ENCODE results near the gene TRAF6.
"Not testable (repeated sequence)": the region's sequence is repeated elsewhere in the genome, so short reads cannot be mapped to it uniquely, and the experiment has no call there.

Gene TRAF6

GRCh38 chr11:36509694-36510593, at the start of gene TRAF6:
Gene TRAF6, minus strand, starts transcription at chr11:36510272. Its CDS starts 8,757 bp downstream, at chr11:36501515.
- peak; percentile 72 for DNase-seq (ENCODE audit: low read depth)

GRCh38 chr11:36558571-36559413, 48.7 kb upstream of the TRAF6 start:
- DNase-seq (ENCODE audit: low read depth) = no peak

- no peak for DNase-seq (ENCODE audit: low read depth)
These were observed 47.9 kb upstream of the TRAF6 start for GRCh38 chr11:36557991-36558390.

GRCh38 chr11:36557390-36557789, 47.3 kb upstream of the TRAF6 start:
- DNase-seq (ENCODE audit: low read depth) = not testable (repeated sequence)

GRCh38 chr11:36550385-36551115, 40.5 kb upstream of the TRAF6 start:
- no peak for DNase-seq (ENCODE audit: low read depth)

- DNase-seq (ENCODE audit: low read depth) = no peak
These were observed 30.9 kb upstream of the TRAF6 start for GRCh38 chr11:36540998-36541397.

- DNase-seq (ENCODE audit: low read depth) = no peak
These were observed 24.3 kb upstream of the TRAF6 start for GRCh38 chr11:36534276-36534840.

- DNase-seq (ENCODE audit: low read depth) = no peak
These were observed 23.0 kb upstream of the TRAF6 start for GRCh38 chr11:36532941-36533601.

- DNase-seq (ENCODE audit: low read depth) = no peak
These were observed 20.8 kb upstream of the TRAF6 start for GRCh38 chr11:36530840-36531239.

GRCh38 chr11:36513965-36514364, 3.9 kb upstream of the TRAF6 start:
- no peak for DNase-seq (ENCODE audit: low read depth)

GRCh38 chr11:36512016-36512415, 1.9 kb upstream of the TRAF6 start:
- DNase-seq (ENCODE audit: low read depth) = no peak

- not testable (repeated sequence) for DNase-seq (ENCODE audit: low read depth)
These were observed 990 bp upstream of the TRAF6 start for GRCh38 chr11:36511062-36511461.

GRCh38 chr11:36510594-36510942, 496 bp upstream of the TRAF6 start:
- no peak for DNase-seq (ENCODE audit: low read depth)

- DNase-seq (ENCODE audit: low read depth) = peak; percentile 5
These were observed 852 bp downstream of the TRAF6 start for GRCh38 chr11:36509201-36509639.

- DNase-seq (ENCODE audit: low read depth) = no peak
These were observed 1.3 kb downstream of the TRAF6 start for GRCh38 chr11:36508743-36509142.

- DNase-seq (ENCODE audit: low read depth) = no peak
These were observed 2.1 kb downstream of the TRAF6 start for GRCh38 chr11:36507824-36508489.

GRCh38 chr11:36501236-36501635, 8.8 kb downstream of the TRAF6 start:
- no peak for DNase-seq (ENCODE audit: low read depth)

- no peak for DNase-seq (ENCODE audit: low read depth)
These were observed 9.8 kb downstream of the TRAF6 start for GRCh38 chr11:36500315-36500721.

GRCh38 chr11:36499315-36499714, 10.8 kb downstream of the TRAF6 start:
- DNase-seq (ENCODE audit: low read depth) = no peak

- DNase-seq (ENCODE audit: low read depth) = no peak
These were observed 11.4 kb downstream of the TRAF6 start for GRCh38 chr11:36498721-36499120.

GRCh38 chr11:36493332-36493731, 16.7 kb downstream of the TRAF6 start:
- no peak for DNase-seq (ENCODE audit: low read depth)

All from T-helper 22 cell (primary cell).